Right lobe of liver (tissue), 4 donors: ENCODE measurements around the gene FHIT.

Source experiments
- POLR2A ChIP-seq: fragments of 450-650 bp; IDR thresholded peaks from one replicate; pipeline ENCODE4 v1.6.1; 2017; ENCODE audit warnings: antibody characterized with exemption, mild to moderate bottlenecking
- TF ChIP-seq, protein P1 (sequence below), 4 donors: fragments of 200-600 bp in 3 of 4; fragments of 450-650 bp in 1 of 4; IDR thresholded peaks; one replicate each; pipeline versions ENCODE4 v1.5.1 to v1.8.0; 2016 to 2022; ENCODE audit warnings: antibody characterized with exemption in 4 of 4, mild to moderate bottlenecking in 2 of 4
- donor health status: DM: no; HTN: no; CAD: no.
- donor health status: DM: no; HTN: no; CAD: no.
- donor health status: DM: no; HTN: yes; CAD: no.

DNA sequence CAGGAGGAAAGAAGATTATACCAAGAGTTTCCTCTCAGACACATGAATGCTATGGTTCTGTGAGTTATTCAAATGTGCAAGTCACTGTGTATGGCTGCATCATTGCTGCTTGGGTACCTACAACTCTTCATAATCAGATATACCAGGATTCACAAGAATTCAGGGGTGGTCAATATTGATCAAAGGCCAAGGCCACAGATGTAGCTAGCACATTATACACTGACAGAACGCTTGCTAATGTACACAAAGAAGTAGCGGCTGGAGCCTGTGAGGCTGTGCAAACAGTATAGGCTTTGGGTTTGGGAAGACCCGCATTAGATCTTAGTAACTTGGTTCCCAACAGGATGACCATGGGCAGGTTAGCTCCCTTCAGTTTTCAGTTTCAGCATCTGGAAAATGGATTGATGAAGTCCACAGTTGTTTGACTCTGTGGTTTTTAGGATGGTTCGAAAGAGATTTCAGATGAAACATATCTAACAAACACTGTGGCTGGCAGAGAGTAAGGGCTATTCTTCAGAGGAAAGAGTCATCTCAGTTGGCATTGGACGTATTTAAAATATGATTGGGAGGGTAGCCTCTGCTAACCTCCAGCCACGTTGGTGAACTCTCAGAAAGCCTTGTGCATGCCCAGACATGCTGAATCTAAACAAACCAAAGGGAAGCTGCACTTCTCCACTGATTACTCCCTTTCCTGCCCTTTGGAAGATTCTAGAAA lies 1452.7 kb downstream of the FHIT start:
- TF ChIP-seq, protein P1, sequence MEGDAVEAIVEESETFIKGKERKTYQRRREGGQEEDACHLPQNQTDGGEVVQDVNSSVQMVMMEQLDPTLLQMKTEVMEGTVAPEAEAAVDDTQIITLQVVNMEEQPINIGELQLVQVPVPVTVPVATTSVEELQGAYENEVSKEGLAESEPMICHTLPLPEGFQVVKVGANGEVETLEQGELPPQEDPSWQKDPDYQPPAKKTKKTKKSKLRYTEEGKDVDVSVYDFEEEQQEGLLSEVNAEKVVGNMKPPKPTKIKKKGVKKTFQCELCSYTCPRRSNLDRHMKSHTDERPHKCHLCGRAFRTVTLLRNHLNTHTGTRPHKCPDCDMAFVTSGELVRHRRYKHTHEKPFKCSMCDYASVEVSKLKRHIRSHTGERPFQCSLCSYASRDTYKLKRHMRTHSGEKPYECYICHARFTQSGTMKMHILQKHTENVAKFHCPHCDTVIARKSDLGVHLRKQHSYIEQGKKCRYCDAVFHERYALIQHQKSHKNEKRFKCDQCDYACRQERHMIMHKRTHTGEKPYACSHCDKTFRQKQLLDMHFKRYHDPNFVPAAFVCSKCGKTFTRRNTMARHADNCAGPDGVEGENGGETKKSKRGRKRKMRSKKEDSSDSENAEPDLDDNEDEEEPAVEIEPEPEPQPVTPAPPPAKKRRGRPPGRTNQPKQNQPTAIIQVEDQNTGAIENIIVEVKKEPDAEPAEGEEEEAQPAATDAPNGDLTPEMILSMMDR (IDR thresholded peaks at IDR 0.05) = no peak
- no peak for TF ChIP-seq POLR2A
